A549 treated with CORT108297 at 1 μM for 4 hours (cell line): ENCODE measurements around the gene NDUFS8. TPM values are rescaled to one million over a fixed set of nuclear protein-coding genes. Genes with fewer than 3 reads are reported as not detected.

Experiments used
- total RNA-seq: library from RNA; stranded (reverse); fragments of 200-300 nt; extraction: Qiagen RNA extraction; gene quantifications from 5 replicates; pipeline ENCODE4 v1.2.3, GENCODE V29; 2022

NDUFS8 gene
- 294 to 405 TPM (median 382 TPM) in 5 replicates for total RNA-seq

GRCh38 chr11:68030318-68031143, at the start of gene NDUFS8:
Gene NDUFS8 (plus strand): TSS chr11:68030681. CDS start chr11:68032152, 1,471 bp downstream.

GRCh38 chr11:68003846-68004550, 26.5 kb upstream of the NDUFS8 start, which contains the start of gene UNC93B1:
Gene UNC93B1 (minus strand): TSS chr11:68004097. CDS start chr11:68004043, 54 bp downstream.

GRCh38 chr11:68010090-68011041, 20.1 kb upstream of the NDUFS8 start, which contains the start of gene ALDH3B1:
Gene ALDH3B1 (plus strand): TSS chr11:68010327. CDS start chr11:68015298, 4,971 bp downstream.

GRCh38 chr11:68038718-68039525, 8.4 kb downstream of the NDUFS8 start, which contains the start of gene TCIRG1:
Gene TCIRG1 (plus strand): TSS chr11:68039025. CDS start chr11:68041272, 2,247 bp downstream.

Other genes starting within 250 kb of the NDUFS8 start
- gene UNC93B1, start 26.6 kb upstream of the NDUFS8 start, total RNA-seq = 57.5 to 90.4 TPM (median 87.5 TPM) in 5 replicates
- 113 to 145 TPM (median 130 TPM) in 5 replicates for gene ALDH3B1, start 20.4 kb upstream of the NDUFS8 start, total RNA-seq
- 82.2 to 198 TPM (median 165 TPM) in 5 replicates for gene TCIRG1, start 8.3 kb downstream of the NDUFS8 start, total RNA-seq
- 26.2 to 29.4 TPM (median 27.5 TPM) in 5 replicates for gene CHKA, start 90.7 kb downstream of the NDUFS8 start, total RNA-seq
- 19.3 to 24.8 TPM (median 19.9 TPM) in 5 replicates for gene KMT5B, start 182.6 kb downstream of the NDUFS8 start, total RNA-seq
- gene C11orf24, start 241.3 kb downstream of the NDUFS8 start, total RNA-seq = 52.8 to 64.1 TPM (median 63.3 TPM) in 5 replicates